ENCODE measurements around the gene NEUROD2.

DNA sequence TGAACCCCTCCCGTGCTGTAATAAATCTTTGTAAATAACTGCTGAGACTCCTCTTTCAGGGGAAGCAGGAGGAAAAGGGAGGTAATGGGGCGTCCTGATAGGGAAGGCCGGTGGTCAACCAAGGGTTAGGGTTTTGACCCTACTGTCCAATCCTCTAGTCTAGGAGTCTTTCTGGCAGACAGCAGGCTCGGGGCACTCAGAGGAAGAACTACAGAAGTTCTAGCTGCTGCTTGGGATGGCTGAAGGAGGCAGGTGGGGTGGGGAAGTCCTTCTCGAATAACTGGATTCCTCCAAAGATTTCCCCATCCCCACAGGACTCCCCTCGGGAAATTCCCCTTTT, 28.8 kb upstream of the NEUROD2 start:
- TF ChIP-seq CHD2 (IDR thresholded peaks at IDR 0.05; ENCODE audit: low read length, partially characterized antibody) (no peak), NFIC (IDR thresholded peaks at IDR 0.05; ENCODE audit: borderline replicate concordance) (no peak), RFX5 (IDR thresholded peaks at IDR 0.05; ENCODE audit: low read length) (no peak), EP300 (IDR thresholded peaks at IDR 0.05; ENCODE audit: borderline replicate concordance in 1 of 2, low read depth in 1 of 2, low read length in 1 of 2) (no peak), TAF1 (IDR thresholded peaks at IDR 0.05; ENCODE audit: borderline replicate concordance, low read depth, low read length) (no peak), SMC3 (IDR thresholded peaks at IDR 0.05; ENCODE audit: low read depth, low read length) (no peak), POLR2AphosphoS5 (IDR thresholded peaks at IDR 0.05; ENCODE audit: low read depth, low read length) (no peak), SIN3A (IDR thresholded peaks at IDR 0.05; ENCODE audit: borderline replicate concordance, low read depth, low read length) (no peak)
- TF ChIP-seq, protein P1, sequence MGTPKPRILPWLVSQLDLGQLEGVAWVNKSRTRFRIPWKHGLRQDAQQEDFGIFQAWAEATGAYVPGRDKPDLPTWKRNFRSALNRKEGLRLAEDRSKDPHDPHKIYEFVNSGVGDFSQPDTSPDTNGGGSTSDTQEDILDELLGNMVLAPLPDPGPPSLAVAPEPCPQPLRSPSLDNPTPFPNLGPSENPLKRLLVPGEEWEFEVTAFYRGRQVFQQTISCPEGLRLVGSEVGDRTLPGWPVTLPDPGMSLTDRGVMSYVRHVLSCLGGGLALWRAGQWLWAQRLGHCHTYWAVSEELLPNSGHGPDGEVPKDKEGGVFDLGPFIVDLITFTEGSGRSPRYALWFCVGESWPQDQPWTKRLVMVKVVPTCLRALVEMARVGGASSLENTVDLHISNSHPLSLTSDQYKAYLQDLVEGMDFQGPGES (IDR thresholded peaks at IDR 0.05; ENCODE audit: low read depth, low read length) = no peak
- TF ChIP-seq, protein P2, sequence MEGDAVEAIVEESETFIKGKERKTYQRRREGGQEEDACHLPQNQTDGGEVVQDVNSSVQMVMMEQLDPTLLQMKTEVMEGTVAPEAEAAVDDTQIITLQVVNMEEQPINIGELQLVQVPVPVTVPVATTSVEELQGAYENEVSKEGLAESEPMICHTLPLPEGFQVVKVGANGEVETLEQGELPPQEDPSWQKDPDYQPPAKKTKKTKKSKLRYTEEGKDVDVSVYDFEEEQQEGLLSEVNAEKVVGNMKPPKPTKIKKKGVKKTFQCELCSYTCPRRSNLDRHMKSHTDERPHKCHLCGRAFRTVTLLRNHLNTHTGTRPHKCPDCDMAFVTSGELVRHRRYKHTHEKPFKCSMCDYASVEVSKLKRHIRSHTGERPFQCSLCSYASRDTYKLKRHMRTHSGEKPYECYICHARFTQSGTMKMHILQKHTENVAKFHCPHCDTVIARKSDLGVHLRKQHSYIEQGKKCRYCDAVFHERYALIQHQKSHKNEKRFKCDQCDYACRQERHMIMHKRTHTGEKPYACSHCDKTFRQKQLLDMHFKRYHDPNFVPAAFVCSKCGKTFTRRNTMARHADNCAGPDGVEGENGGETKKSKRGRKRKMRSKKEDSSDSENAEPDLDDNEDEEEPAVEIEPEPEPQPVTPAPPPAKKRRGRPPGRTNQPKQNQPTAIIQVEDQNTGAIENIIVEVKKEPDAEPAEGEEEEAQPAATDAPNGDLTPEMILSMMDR (IDR thresholded peaks at IDR 0.05) = no peak
